SU-DHL-6 (cell line): Measurements from ENCODE around the gene TOX2.

ENCODE experiments used
- H2AFZ ChIP-seq: fragments of 200-600 bp; sonication (generic); 2 replicates; pipeline ENCODE4 v1.6.1; 2014; ENCODE audit warnings: low read depth, mild to moderate bottlenecking, moderate library complexity, mixed read lengths, antibody characterized with exemption, low read length; ENCODE audit not compliant: severe bottlenecking
- H3F3A ChIP-seq: fragments of 200-600 bp; shearing (Covaris generic); 2 replicates; pipeline ENCODE4 v1.6.0; 2016; ENCODE audit warnings: antibody characterized with exemption, mild to moderate bottlenecking; ENCODE audit not compliant: insufficient read depth
- H3K27ac ChIP-seq: fragments of 200-600 bp; sonication (generic); 2 replicates; pipeline ENCODE4 v1.5.1; 2016; ENCODE audit warnings: low read depth, mild to moderate bottlenecking, low read length, moderate library complexity, mixed read lengths
- H3K27me3 ChIP-seq: fragments of 200-600 bp; sonication (generic), shearing (Covaris generic); 2 replicates; pipeline ENCODE4 v1.6.0; 2014; ENCODE audit warnings: mild to moderate bottlenecking, low read length
- H3K36me3 ChIP-seq: fragments of 200-600 bp; sonication (generic); 2 replicates; pipeline ENCODE4 v1.6.1; 2014; ENCODE audit warnings: mild to moderate bottlenecking, low read length, mixed read lengths
- H3K4me2 ChIP-seq: fragments of 300-600, 200-600 bp; shearing (Covaris generic), sonication (generic); 2 replicates; pipeline ENCODE4 v1.6.0; 2014; ENCODE audit warnings: low read length, low read depth, mild to moderate bottlenecking; ENCODE audit not compliant: poor library complexity, severe bottlenecking
- H3K4me3 ChIP-seq: fragments of 200-600 bp; sonication (generic); 2 replicates; pipeline ENCODE4 v1.5.1; 2014; ENCODE audit warnings: antibody characterized with exemption, low read length, mild to moderate bottlenecking, mixed read lengths; ENCODE audit not compliant: insufficient read depth, poor library complexity, severe bottlenecking
- H3K79me2 ChIP-seq: fragments of 200-600 bp; sonication (generic); 2 replicates; pipeline ENCODE4 v1.6.1; 2014; ENCODE audit warnings: mild to moderate bottlenecking, low read length, moderate library complexity; ENCODE audit not compliant: insufficient read depth
- H3K9ac ChIP-seq: fragments of 200-600 bp; sonication (generic); 2 replicates; pipeline ENCODE4 v1.7.0; 2014; ENCODE audit warnings: mild to moderate bottlenecking, low read length
- H3K9me2 ChIP-seq: fragments of 200-600 bp; sonication (generic); replicated peaks from 2 replicates; pipeline ENCODE4 v1.6.1; 2014; ENCODE audit warnings: low read length; ENCODE audit not compliant: insufficient read depth
- H3K9me3 ChIP-seq: fragments of 200-600 bp; sonication (generic); 2 replicates; pipeline ENCODE4 v1.6.1; 2014; ENCODE audit warnings: low read length, mixed read lengths; ENCODE audit not compliant: insufficient read depth
- H4K20me1 ChIP-seq: fragments of 200-600 bp; sonication (generic); 2 replicates; pipeline ENCODE4 v1.6.1; 2014; ENCODE audit warnings: low read depth, mild to moderate bottlenecking, antibody characterized with exemption, low read length, moderate library complexity, mixed read lengths
- EZH2phosphoT487 ChIP-seq: fragments of 200-600 bp; sonication (generic), shearing (Covaris generic); conservative IDR thresholded peaks from 2 replicates; pipeline ENCODE4 v1.6.1; 2018; ENCODE audit warnings: mild to moderate bottlenecking, antibody characterized with exemption, low read length, moderate library complexity, mixed read lengths
- TF ChIP-seq, protein P1 (sequence below): fragments of 200-600 bp; sonication (generic); IDR thresholded peaks from one replicate; pipeline ENCODE4 v1.5.1; 2017; ENCODE audit warnings: antibody characterized with exemption, mild to moderate bottlenecking, low read length, moderate library complexity; ENCODE audit not compliant: insufficient read depth, poor library complexity, severe bottlenecking

TOX2 gene

GRCh38 chr20:44028003-44028730 lies 113.5 kb downstream of the TOX2 start:
- H3K9me2 ChIP-seq, result no peaks in the 10 kb centered on the region
- H4K20me1 ChIP-seq, result no peaks in the 10 kb centered on the region
- no peaks in the 10 kb centered on the region for H3K9me3 ChIP-seq
- H3K36me3 ChIP-seq, result no peaks in the 10 kb centered on the region
- H3K4me2 ChIP-seq, result no peak overlapping the region
- H3K4me3 ChIP-seq, result no peak overlapping the region
- H3K9ac ChIP-seq, result no peak overlapping the region
- H3F3A ChIP-seq, result no peaks in the 10 kb centered on the region
- H3K79me2 ChIP-seq, result no peaks in the 10 kb centered on the region
- no peak for TF ChIP-seq EZH2phosphoT487
- TF ChIP-seq, protein P1, sequence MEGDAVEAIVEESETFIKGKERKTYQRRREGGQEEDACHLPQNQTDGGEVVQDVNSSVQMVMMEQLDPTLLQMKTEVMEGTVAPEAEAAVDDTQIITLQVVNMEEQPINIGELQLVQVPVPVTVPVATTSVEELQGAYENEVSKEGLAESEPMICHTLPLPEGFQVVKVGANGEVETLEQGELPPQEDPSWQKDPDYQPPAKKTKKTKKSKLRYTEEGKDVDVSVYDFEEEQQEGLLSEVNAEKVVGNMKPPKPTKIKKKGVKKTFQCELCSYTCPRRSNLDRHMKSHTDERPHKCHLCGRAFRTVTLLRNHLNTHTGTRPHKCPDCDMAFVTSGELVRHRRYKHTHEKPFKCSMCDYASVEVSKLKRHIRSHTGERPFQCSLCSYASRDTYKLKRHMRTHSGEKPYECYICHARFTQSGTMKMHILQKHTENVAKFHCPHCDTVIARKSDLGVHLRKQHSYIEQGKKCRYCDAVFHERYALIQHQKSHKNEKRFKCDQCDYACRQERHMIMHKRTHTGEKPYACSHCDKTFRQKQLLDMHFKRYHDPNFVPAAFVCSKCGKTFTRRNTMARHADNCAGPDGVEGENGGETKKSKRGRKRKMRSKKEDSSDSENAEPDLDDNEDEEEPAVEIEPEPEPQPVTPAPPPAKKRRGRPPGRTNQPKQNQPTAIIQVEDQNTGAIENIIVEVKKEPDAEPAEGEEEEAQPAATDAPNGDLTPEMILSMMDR, result no peak
- no peaks in the 10 kb centered on the region for H3K27me3 ChIP-seq
- H2AFZ ChIP-seq, result no peak overlapping the region
- no peak overlapping the region for H3K27ac ChIP-seq

- Histone ChIP-seq H3F3A (no peaks in the 10 kb centered on the region), H3K9ac (no peak overlapping the region), H3K36me3 (no peaks in the 10 kb centered on the region), H3K9me2 (no peaks in the 10 kb centered on the region), H3K9me3 (no peaks in the 10 kb centered on the region), H3K27me3 (no peaks in the 10 kb centered on the region), H3K27ac (no peak overlapping the region), H3K79me2 (no peaks in the 10 kb centered on the region), H3K4me2 (no peak overlapping the region), H3K4me3 (no peak overlapping the region), H4K20me1 (no peaks in the 10 kb centered on the region), H2AFZ (no peak overlapping the region)
- TF ChIP-seq, protein P1, result no peak
- no peak for TF ChIP-seq EZH2phosphoT487
Measured at GRCh38 chr20:44028868-44029847, 114.5 kb downstream of the TOX2 start.

- Histone ChIP-seq H3K4me3 (no peak overlapping the region), H3K27ac (no peak overlapping the region), H4K20me1 (no peaks in the 10 kb centered on the region), H3K9ac (no peak overlapping the region), H3K79me2 (no peaks in the 10 kb centered on the region), H3K9me2 (no peaks in the 10 kb centered on the region), H3K27me3 (no peaks in the 10 kb centered on the region), H2AFZ (no peak overlapping the region), H3K9me3 (no peaks in the 10 kb centered on the region), H3K4me2 (no peak overlapping the region), H3F3A (no peaks in the 10 kb centered on the region), H3K36me3 (no peaks in the 10 kb centered on the region)
- TF ChIP-seq, protein P1, result no peak
- TF ChIP-seq EZH2phosphoT487, result no peak
Measured at GRCh38 chr20:44029848-44030230, 115.2 kb downstream of the TOX2 start.
